Loucy (cell line): ENCODE measurements around the gene FLT3.

ENCODE experiments used
- EZH2phosphoT487 ChIP-seq: fragments of 200-600 bp; IDR thresholded peaks from 2 replicates; pipeline ENCODE4 v1.6.1; 2018; ENCODE audit warnings: antibody characterized with exemption, mild to moderate bottlenecking, moderate library complexity, borderline replicate concordance
- TF ChIP-seq, protein P1 (sequence below): fragments of 200-600 bp; sonication (generic); conservative IDR thresholded peaks from 2 replicates; pipeline ENCODE4 v1.5.1; 2014; ENCODE audit warnings: mild to moderate bottlenecking, antibody characterized with exemption, low read length

DNA sequence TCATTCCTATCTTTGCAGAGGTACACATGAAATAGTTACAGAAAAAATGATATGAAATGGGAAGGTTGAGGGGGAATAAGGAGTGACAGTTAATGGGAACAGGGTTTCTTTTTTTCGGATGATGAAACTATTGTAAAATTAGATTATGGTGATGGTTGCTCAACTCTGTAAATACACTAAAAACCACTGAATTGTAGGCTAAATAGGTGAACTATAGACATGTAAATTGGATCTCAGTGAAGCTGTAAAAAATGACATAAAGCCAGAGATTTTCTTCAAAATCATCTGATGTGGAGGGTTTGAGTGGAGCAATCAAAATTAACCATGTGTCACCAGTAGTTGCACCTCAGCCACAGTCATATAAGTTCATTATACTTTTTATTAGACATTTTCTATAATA, 6.6 kb upstream of the FLT3 start:
- TF ChIP-seq, protein P1, sequence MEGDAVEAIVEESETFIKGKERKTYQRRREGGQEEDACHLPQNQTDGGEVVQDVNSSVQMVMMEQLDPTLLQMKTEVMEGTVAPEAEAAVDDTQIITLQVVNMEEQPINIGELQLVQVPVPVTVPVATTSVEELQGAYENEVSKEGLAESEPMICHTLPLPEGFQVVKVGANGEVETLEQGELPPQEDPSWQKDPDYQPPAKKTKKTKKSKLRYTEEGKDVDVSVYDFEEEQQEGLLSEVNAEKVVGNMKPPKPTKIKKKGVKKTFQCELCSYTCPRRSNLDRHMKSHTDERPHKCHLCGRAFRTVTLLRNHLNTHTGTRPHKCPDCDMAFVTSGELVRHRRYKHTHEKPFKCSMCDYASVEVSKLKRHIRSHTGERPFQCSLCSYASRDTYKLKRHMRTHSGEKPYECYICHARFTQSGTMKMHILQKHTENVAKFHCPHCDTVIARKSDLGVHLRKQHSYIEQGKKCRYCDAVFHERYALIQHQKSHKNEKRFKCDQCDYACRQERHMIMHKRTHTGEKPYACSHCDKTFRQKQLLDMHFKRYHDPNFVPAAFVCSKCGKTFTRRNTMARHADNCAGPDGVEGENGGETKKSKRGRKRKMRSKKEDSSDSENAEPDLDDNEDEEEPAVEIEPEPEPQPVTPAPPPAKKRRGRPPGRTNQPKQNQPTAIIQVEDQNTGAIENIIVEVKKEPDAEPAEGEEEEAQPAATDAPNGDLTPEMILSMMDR: no peak
- TF ChIP-seq EZH2phosphoT487: no peak
